GM12878 (cell line): ENCODE measurements around the gene C3orf33. TPM values are rescaled to one million over a fixed set of nuclear protein-coding genes. Genes with fewer than 3 reads are reported as not detected.

ENCODE experiments used
- ATAC-seq: fragments of 200-7000 bp; cut with Tn5 transposase; 3 replicates; pipeline ENCODE4 v1.9.1; 2020; ENCODE audit warnings: mild to moderate bottlenecking, moderate library complexity
- BruUV-seq: library from RNA; stranded (reverse); fragments of 400-500 nt; replicated peaks from 2 replicates; lab custom pipeline; 2021; lab: Mats Ljungman, UMichigan
- CTCF ChIA-PET: fragments of 300-600 bp; sonication (Branson Sonifier 250); formaldehyde crosslinking; extraction: SDS; loops from one replicate; lab custom pipeline; 2021; ENCODE audit warnings: inconsistent platforms; lab: Yijun Ruan, JAX
- POLR2A ChIA-PET: fragments of 350-600 bp; formaldehyde crosslinking; extraction: SDS; loops from one replicate; lab custom pipeline; 2021; ENCODE audit warnings: inconsistent platforms; lab: Charles Lee
- RAD21 ChIA-PET: fragments of 300-600 bp; sonication (Branson Sonifier 250); formaldehyde crosslinking; loops from one replicate; lab custom pipeline; 2023; ENCODE audit warnings: antibody characterized with exemption; ENCODE audit not compliant: unreplicated experiment; lab: Charles Lee
- SMC1A ChIA-PET: fragments of 300-600 bp; sonication (Branson Sonifier 250); formaldehyde crosslinking; loops from one replicate; lab custom pipeline; 2023; ENCODE audit not compliant: unreplicated experiment, uncharacterized antibody; lab: Charles Lee
- DNase-seq: peaks from one replicate; pipeline ENCODE4 v3.0.0-alpha.2; 2011; ENCODE audit warnings: low read depth, low spot score
- FAIRE-seq: peaks from 3 replicates; lab custom pipeline; 2011; peaks lifted over from hg19 to GRCh38; lab: Jason Lieb, UNC
- H2AFZ ChIP-seq: 2 replicates; pipeline ENCODE4 v1.6.0; 2011; ENCODE audit warnings: low read depth, low read length, control low read depth; ENCODE audit not compliant: control insufficient read depth
- H3K27ac ChIP-seq: 2 replicates; pipeline ENCODE4 v1.5.1; 2011; ENCODE audit warnings: control low read depth; ENCODE audit not compliant: control insufficient read depth, insufficient read depth
- H3K27me3 ChIP-seq, 2 experiments: replicated peaks in 1 of 2; 2 replicates each; pipeline versions ENCODE4 v1.6.0 to v1.6.1; 2011; ENCODE audit warnings: low read length in 1 of 2; ENCODE audit not compliant: control insufficient read depth in 2 of 2, insufficient read depth in 2 of 2
- H3K36me3 ChIP-seq, 2 experiments: 2 replicates each; pipeline ENCODE4 v1.5.1; 2011; ENCODE audit warnings: low read length in 1 of 2; ENCODE audit not compliant: control insufficient read depth in 2 of 2, insufficient read depth in 2 of 2
- H3K4me1 ChIP-seq: 2 replicates; pipeline ENCODE4 v1.6.1; 2011; ENCODE audit warnings: mild to moderate bottlenecking, low read length, moderate library complexity, mixed read lengths; ENCODE audit not compliant: control insufficient read depth, insufficient read depth
- H3K4me2 ChIP-seq: 2 replicates; pipeline ENCODE4 v1.6.0; 2011; ENCODE audit warnings: control low read depth; ENCODE audit not compliant: control insufficient read depth, insufficient read depth
- H3K4me3 ChIP-seq: fragments of 200-600 bp; sonication (generic); 2 replicates; pipeline ENCODE4 v1.5.1; 2016
- H3K79me2 ChIP-seq: 2 replicates; pipeline ENCODE4 v1.6.0; 2011; ENCODE audit warnings: low read length; ENCODE audit not compliant: control insufficient read depth, insufficient read depth
- H3K9ac ChIP-seq: 2 replicates; pipeline ENCODE4 v1.8.0; 2011; ENCODE audit warnings: low read length, control low read depth, mixed read lengths; ENCODE audit not compliant: control insufficient read depth, insufficient read depth
- H3K9me3 ChIP-seq: replicated peaks from 3 replicates; pipeline ENCODE4 v1.5.1; 2011; ENCODE audit warnings: mild to moderate bottlenecking, low read length; ENCODE audit not compliant: control insufficient read depth, insufficient read depth
- H4K20me1 ChIP-seq: 2 replicates; pipeline ENCODE4 v1.6.0; 2011; ENCODE audit not compliant: control insufficient read depth, insufficient read depth
- BACH1 ChIP-seq: fragments of 450-650 bp; IDR thresholded peaks from 2 replicates; pipeline ENCODE4 v1.6.1; 2017; ENCODE audit warnings: mild to moderate bottlenecking, borderline replicate concordance
- CREM ChIP-seq: IDR thresholded peaks from 2 replicates; pipeline ENCODE4 v1.6.1; 2014; ENCODE audit warnings: antibody characterized with exemption, low read depth
- FOS ChIP-seq: IDR thresholded peaks from 3 replicates; pipeline ENCODE4 v1.6.1; 2011; ENCODE audit warnings: borderline replicate concordance; ENCODE audit not compliant: insufficient read length; ENCODE audit errors: extremely low read depth
- IRF3 ChIP-seq: fragments of 450-650 bp; IDR thresholded peaks from 2 replicates; pipeline ENCODE4 v1.6.1; 2014; ENCODE audit warnings: mild to moderate bottlenecking
- JUNB ChIP-seq: IDR thresholded peaks from 2 replicates; pipeline ENCODE4 v1.6.1; 2016; ENCODE audit warnings: antibody characterized with exemption, mild to moderate bottlenecking
- KAT2A ChIP-seq: conservative IDR thresholded peaks from 2 replicates; pipeline ENCODE4 v1.6.1; 2011; ENCODE audit warnings: low read depth, low read length; ENCODE audit not compliant: control insufficient read depth
- KDM1A ChIP-seq: fragments of 200-600 bp; sonication (generic); IDR thresholded peaks from 2 replicates; pipeline ENCODE4 v1.6.1; 2016; ENCODE audit warnings: borderline replicate concordance
- MYC ChIP-seq: IDR thresholded peaks from 2 replicates; pipeline ENCODE4 v1.6.1; 2011; ENCODE audit warnings: mild to moderate bottlenecking, low read length, moderate library complexity, inconsistent platforms; ENCODE audit not compliant: insufficient read depth, insufficient replicate concordance, insufficient read length, severe bottlenecking
- NFYB ChIP-seq: IDR thresholded peaks from 2 replicates; pipeline ENCODE4 v1.6.1; 2011; ENCODE audit warnings: low read depth, mild to moderate bottlenecking, low read length, improper control_type of control experiment, moderate library complexity; ENCODE audit not compliant: insufficient read depth
- RB1 ChIP-seq: fragments of 450-650 bp; formaldehyde crosslinking; IDR thresholded peaks from 2 replicates; pipeline ENCODE4 v1.6.1; 2017; ENCODE audit warnings: mild to moderate bottlenecking, borderline replicate concordance
- SRF ChIP-seq, 2 experiments: IDR thresholded peaks; 2 replicates each; pipeline ENCODE4 v1.6.1; 2011; ENCODE audit warnings: low read depth in 2 of 2, low read length in 2 of 2, mild to moderate bottlenecking in 1 of 2, moderate library complexity in 1 of 2
- ZNF217 ChIP-seq: fragments of 450-650 bp; IDR thresholded peaks from 2 replicates; pipeline ENCODE4 v1.6.1; 2017; ENCODE audit warnings: antibody characterized with exemption, mild to moderate bottlenecking
- WGBS: methylation state at CpG from one replicate; pipeline ENCODE4 v1.1.6; 2016; ENCODE audit warnings: low lambda C conversion rate; ENCODE audit not compliant: insufficient replicate concordance, insufficient coverage; ENCODE audit errors: missing lambda C conversion rate; 5-methylcytosine and 5-hydroxymethylcytosine counted together
- in situ Hi-C: fragments of 300-500 bp; cut with MboI; formaldehyde crosslinking; loops from 9 replicates; pipeline ENCODE4 v1.14.3; 2018; ENCODE audit warnings: mixed read lengths
- intact Hi-C: fragments of 100-400 bp; cut with micrococcal nuclease; formaldehyde crosslinking; loops from one replicate; pipeline ENCODE4 v1.14.2; 2022; ENCODE audit not compliant: unreplicated experiment
- polyA plus RNA-seq, 11 experiments: library from polyadenylated mRNA; depleted of rRNA in 4 of 11; unstranded in 6 of 11; stranded (reverse) in 5 of 11; fragments of >200 nt; fragmentation: Nextera tagmentation in 4 of 11; fragmentation: Illumina TruSeq in 1 of 11; extraction: Ambion mirVana in 4 of 11; extraction: Trizol in 1 of 11; gene quantifications; 1 replicate in 1 of 11; 2 replicates in 10 of 11; pipeline versions ENCODE4 v1.2.1 to v1.2.3, GENCODE V29; 2011 to 2016; ENCODE audit warnings: inconsistent platforms in 2 of 11, missing spikeins in 2 of 11, low read depth in 1 of 11
- total RNA-seq, 4 experiments: library from RNA; depleted of rRNA in 3 of 4; stranded (reverse); fragments of >200 nt in 3 of 4; fragmentation: Illumina TruSeq in 1 of 4; extraction: Trizol in 1 of 4; gene quantifications; 2 replicates each; pipeline versions ENCODE4 v1.2.1 to v1.2.3, GENCODE V29; 2013 to 2021
- TF ChIP-seq, protein P1 (sequence below), 3 experiments: IDR thresholded peaks in 2 of 3; conservative IDR thresholded peaks in 1 of 3; 2 replicates each; pipeline ENCODE4 v1.5.1; 2011; ENCODE audit warnings: low read depth in 3 of 3, low read length in 3 of 3, mild to moderate bottlenecking in 3 of 3, control low read depth in 2 of 3, moderate library complexity in 2 of 3, inconsistent platforms in 1 of 3, mixed read lengths in 1 of 3; ENCODE audit not compliant: control insufficient read depth in 2 of 3, insufficient read depth in 1 of 3; ENCODE audit errors: extremely low read depth in 1 of 3
- TF ChIP-seq, protein P2 (sequence below): fragments of 450-650 bp; IDR thresholded peaks from 2 replicates; pipeline ENCODE4 v1.6.1; 2016; ENCODE audit warnings: mild to moderate bottlenecking
- TF ChIP-seq, protein P3 (sequence below): fragments of 450-650 bp; IDR thresholded peaks from 2 replicates; pipeline ENCODE4 v1.6.1; 2017; ENCODE audit warnings: mild to moderate bottlenecking, low read depth, inconsistent platforms; ENCODE audit not compliant: poor library complexity, severe bottlenecking

The C3orf33 gene
- total and polyA plus RNA-seq, 10 of the 15 experiments (the other 5 are each of a cell fraction or from before 2014, with no cell fraction given) = 0.35 to 1.7 (median 0.90) TPM

DNA sequence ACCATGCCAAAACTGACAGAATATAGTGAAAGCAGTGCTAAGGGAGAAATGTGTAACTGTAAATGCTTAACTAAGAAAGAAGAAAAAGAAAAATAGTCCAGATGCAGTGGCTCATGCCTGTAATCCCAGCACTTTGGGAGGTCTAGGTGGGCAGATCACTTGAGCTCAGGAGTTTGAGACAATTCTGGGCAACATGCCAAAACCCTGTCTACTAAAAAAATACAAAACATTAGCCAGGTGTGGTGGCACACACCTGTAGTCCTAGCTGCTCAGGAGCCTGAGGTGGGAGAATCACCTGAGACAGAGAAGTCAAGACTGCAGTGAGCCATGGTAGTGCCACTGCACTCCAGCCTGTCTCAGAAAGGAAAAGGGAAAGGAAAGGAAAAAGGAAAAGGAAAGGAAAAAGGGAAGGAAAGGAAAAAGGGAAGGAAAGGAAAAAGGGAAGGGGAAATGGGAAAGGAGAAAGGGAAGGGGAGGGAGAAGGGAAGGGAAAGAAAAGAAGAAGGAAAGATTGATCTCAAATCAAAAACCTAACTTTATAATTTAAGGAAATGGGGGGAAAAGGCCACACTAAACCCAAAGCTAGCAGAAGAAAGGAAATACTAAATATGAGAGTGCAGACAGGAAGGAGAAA is 20.3 kb downstream of the C3orf33 start (continued):
- TF ChIP-seq CREM = no peak

DNA sequence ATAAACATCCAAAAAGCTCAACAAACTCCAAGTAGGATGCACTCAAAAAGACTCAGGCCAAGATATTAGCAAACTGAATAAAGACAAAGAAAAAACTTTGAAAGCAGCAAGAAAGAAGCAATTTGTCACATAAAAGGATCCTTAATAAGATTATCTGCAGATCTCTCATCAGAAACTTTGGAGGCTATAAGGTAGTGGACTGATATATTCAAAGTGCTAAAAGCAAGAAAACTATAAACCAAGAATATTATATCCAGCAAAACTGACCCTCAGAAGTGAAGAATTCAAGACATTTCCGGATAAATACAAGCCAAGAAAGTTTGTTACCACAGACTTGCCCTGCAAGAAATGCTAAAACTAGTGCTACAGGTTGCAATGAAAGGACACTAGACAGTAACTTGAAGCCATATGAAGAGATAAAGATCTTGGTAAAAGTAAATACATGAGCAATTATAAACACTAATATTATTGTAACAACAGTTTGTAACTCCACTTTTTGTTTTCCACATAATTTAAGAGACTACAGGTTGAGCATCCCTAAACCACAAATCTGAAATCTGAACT is 23.6 kb downstream of the C3orf33 start:
- WGBS = 96% methylated on average over 1 of the region's 1 CpG
- CTCF ChIA-PET = no interaction called here
- no peaks in the 10 kb centered on the region for H3K79me2 ChIP-seq
- intact Hi-C loops (no loop called here), in situ Hi-C loops (no loop called here)
- no peaks in the 10 kb centered on the region for H3K36me3 ChIP-seq
- SMC1A ChIA-PET = no interaction called here
- no peak for DNase-seq
- H3K27ac ChIP-seq = no peak overlapping the region
- no peak overlapping the region for H2AFZ ChIP-seq
- no peak overlapping the region for H3K4me2 ChIP-seq
- POLR2A ChIA-PET = no interaction called here
- FAIRE-seq = no peak
- 0 out of 3 replicates have a peak, but pooled peaks cover 3% of the 10 kb centered on the region for H3K9me3 ChIP-seq
- H4K20me1 ChIP-seq = no peaks in the 10 kb centered on the region
- RAD21 ChIA-PET = no interaction called here
- BruUV-seq = no TSS peak
- no peak for ATAC-seq
- no peak overlapping the region for H3K4me3 ChIP-seq
- H3K27me3 ChIP-seq = no peaks in the 10 kb centered on the region
- H3K4me1 ChIP-seq = no peaks in the 10 kb centered on the region
- H3K9ac ChIP-seq = no peak overlapping the region
- TF ChIP-seq SRF (IDR thresholded peaks at IDR 0.05; ENCODE audit: low read depth in 2 of 2, low read length in 2 of 2) (no peak), IRF3 (no peak), FOS (no peak), MYC (no peak), BACH1 (no peak), RB1 (no peak), ZNF217 (no peak), KAT2A (no peak), JUNB (no peak), KDM1A (no peak), NFYB (no peak)
- TF ChIP-seq, protein P1, sequence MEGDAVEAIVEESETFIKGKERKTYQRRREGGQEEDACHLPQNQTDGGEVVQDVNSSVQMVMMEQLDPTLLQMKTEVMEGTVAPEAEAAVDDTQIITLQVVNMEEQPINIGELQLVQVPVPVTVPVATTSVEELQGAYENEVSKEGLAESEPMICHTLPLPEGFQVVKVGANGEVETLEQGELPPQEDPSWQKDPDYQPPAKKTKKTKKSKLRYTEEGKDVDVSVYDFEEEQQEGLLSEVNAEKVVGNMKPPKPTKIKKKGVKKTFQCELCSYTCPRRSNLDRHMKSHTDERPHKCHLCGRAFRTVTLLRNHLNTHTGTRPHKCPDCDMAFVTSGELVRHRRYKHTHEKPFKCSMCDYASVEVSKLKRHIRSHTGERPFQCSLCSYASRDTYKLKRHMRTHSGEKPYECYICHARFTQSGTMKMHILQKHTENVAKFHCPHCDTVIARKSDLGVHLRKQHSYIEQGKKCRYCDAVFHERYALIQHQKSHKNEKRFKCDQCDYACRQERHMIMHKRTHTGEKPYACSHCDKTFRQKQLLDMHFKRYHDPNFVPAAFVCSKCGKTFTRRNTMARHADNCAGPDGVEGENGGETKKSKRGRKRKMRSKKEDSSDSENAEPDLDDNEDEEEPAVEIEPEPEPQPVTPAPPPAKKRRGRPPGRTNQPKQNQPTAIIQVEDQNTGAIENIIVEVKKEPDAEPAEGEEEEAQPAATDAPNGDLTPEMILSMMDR (IDR thresholded peaks at IDR 0.05 in 2 of 3, conservative IDR thresholded peaks at IDR 0.05 in 1 of 3; ENCODE audit: control insufficient read depth in 2 of 3, extremely low read depth in 1 of 3, insufficient read depth in 1 of 3, low read depth in 3 of 3, low read length in 3 of 3) = no peak
- TF ChIP-seq, protein P2, sequence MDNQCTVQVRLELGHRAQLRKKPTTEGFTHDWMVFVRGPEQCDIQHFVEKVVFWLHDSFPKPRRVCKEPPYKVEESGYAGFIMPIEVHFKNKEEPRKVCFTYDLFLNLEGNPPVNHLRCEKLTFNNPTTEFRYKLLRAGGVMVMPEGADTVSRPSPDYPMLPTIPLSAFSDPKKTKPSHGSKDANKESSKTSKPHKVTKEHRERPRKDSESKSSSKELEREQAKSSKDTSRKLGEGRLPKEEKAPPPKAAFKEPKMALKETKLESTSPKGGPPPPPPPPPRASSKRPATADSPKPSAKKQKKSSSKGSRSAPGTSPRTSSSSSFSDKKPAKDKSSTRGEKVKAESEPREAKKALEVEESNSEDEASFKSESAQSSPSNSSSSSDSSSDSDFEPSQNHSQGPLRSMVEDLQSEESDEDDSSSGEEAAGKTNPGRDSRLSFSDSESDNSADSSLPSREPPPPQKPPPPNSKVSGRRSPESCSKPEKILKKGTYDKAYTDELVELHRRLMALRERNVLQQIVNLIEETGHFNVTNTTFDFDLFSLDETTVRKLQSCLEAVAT = no peak
- TF ChIP-seq, protein P3, sequence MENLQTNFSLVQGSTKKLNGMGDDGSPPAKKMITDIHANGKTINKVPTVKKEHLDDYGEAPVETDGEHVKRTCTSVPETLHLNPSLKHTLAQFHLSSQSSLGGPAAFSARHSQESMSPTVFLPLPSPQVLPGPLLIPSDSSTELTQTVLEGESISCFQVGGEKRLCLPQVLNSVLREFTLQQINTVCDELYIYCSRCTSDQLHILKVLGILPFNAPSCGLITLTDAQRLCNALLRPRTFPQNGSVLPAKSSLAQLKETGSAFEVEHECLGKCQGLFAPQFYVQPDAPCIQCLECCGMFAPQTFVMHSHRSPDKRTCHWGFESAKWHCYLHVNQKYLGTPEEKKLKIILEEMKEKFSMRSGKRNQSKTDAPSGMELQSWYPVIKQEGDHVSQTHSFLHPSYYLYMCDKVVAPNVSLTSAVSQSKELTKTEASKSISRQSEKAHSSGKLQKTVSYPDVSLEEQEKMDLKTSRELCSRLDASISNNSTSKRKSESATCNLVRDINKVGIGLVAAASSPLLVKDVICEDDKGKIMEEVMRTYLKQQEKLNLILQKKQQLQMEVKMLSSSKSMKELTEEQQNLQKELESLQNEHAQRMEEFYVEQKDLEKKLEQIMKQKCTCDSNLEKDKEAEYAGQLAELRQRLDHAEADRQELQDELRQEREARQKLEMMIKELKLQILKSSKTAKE = no peak
